GM19035 (cell line): ENCODE measurements around the gene EML5.
A peak's percentile ranks its signal among the peaks of the same experiment; 100 is the strongest.
"Not testable (repeated sequence)": the region's sequence is repeated elsewhere in the genome, so short reads cannot be mapped to it uniquely, and the experiment has no call there.

Experiments used
- ATAC-seq: cut with Tn5 transposase; IDR thresholded peaks from one replicate; pipeline ENCODE4 v1.9.1; 2021; ENCODE audit not compliant: unreplicated experiment

EML5 gene

DNA sequence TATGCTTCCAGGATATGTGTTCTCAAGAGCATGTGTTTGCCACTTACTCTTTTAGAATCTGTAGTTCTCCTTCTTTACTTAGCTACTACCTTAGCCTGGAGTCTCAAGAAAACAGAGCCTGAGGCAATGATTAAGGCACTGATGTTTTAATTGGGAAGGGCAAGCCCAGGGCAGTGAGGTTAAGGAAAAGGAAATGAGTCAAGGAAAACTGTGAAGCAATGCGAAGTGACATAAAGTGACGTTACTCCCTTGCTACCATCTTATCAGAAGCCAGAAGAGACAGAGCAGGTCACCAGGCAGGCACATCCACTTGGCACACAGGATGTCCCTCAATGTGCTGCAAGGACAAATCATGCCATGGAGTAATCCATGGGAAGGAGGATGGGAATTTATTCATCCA, 11.3 kb upstream of the EML5 start:
- no peak for ATAC-seq

GRCh38 chr14:88802596-88802995, 9.8 kb upstream of the EML5 start:
- ATAC-seq = no peak

- no peak for ATAC-seq
Measured at GRCh38 chr14:88799522-88799921, 6.8 kb upstream of the EML5 start.

GRCh38 chr14:88798156-88798555, 5.4 kb upstream of the EML5 start:
- ATAC-seq = no peak

DNA sequence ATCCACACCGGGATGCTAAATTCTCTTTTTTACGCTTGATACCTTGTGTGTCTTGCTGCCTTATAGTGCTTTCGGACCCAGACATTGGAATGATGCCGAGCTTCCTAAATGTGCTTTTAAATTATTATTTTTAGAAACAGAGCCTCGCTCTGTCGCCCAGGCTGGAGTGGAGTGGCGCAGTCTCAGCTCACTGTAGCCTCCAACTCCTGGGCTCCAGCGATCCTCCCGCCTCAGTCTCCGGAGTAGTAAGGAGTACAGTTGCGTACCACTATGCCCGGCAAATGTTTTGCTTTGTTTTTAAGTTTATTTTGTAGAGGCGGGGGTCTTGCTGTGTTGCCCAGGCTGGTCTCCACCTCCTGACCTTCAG, 489 bp upstream of the EML5 start:
- ATAC-seq = no peak

DNA sequence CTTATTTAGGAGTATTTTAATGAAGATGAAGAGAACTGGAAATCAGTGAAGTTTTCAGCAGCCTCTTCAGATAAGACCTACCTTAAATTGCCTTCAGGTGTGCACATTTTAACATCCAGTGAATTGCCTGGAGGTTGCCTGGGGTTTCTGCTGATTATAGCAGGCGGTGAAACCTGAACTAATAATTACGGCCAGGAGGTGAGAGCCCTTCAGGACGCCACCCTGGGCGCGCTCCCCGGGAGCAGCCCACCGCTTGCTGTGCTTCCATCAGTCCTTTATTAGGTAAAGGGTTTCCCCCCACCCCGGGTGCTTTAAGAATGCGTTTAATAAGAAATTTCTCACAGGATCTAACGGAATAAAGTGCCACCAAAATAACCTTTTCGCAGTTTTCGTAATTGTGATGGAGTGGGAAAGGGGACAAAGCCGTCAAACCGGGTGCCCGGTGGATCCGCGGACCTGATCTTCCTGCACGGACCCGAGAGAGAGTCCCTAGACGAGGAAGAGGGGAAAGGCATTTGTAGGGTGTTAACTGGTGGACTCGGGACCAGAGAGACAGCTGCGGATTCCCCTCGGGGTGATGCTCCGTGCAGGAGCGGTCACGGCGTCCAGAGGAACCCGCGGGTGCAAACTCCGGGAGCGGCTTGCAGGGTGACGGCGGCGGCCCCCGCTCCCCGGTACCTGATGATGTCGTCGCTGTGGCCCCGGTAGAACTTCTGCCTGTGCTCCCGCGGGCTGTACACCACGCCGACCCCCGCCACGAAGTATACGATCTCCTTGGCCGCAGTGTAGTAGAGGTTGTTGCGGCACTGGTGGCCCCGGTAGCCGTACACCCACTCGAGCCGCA, 902 bp downstream of the EML5 start:
- peak; percentile 15 for ATAC-seq

GRCh38 chr14:88791252-88791621, 1.5 kb downstream of the EML5 start:
- ATAC-seq = no peak

GRCh38 chr14:88790501-88791251, 2.1 kb downstream of the EML5 start:
- ATAC-seq = no peak

- ATAC-seq = not testable (repeated sequence)
Measured at GRCh38 chr14:88789573-88789972, 3.2 kb downstream of the EML5 start.

DNA sequence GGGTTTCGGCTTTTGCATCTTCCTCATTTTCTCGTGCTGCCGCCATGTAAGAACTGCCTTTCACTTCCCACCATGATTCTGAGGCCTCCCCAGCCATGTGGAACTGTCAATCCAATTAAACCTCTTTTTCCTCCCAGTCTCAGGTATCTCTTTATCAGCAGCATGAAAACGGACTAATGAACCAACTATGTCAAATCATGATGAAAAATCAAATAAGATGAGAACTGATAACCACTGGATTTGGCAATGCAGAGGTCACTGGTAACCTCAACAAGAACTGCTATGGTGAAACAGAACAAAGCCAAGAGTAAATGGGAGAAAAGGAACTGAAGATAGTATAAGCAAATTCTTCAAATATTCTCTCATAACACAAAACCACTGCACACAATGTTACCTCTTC, 6.0 kb downstream of the EML5 start:
- no peak for ATAC-seq

GRCh38 chr14:88785911-88786310, 6.8 kb downstream of the EML5 start:
- no peak for ATAC-seq

DNA sequence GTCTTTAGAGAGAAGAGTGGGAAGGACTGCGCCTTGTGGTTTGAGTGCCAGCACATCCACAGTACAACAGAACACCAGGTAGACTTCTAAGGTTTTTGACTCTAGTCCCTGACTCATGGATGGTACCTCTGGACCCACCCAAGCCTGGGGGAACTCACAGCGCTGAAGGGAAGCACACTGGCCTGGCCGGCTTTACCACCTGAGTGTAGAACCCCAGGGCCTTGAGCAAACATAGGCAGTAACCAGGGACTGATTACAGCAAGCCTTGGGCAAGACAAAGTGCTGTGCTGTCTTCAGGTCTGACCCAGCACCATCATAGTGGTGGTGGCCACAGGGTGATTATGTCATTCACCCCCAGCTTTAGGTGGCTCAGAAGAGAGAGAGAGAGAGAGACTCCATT, 17.2 kb downstream of the EML5 start:
- no peak for ATAC-seq

- ATAC-seq = no peak
Measured at GRCh38 chr14:88770736-88771135, 22.0 kb downstream of the EML5 start.

- ATAC-seq = no peak
Measured at GRCh38 chr14:88765130-88765529, 27.6 kb downstream of the EML5 start.

DNA sequence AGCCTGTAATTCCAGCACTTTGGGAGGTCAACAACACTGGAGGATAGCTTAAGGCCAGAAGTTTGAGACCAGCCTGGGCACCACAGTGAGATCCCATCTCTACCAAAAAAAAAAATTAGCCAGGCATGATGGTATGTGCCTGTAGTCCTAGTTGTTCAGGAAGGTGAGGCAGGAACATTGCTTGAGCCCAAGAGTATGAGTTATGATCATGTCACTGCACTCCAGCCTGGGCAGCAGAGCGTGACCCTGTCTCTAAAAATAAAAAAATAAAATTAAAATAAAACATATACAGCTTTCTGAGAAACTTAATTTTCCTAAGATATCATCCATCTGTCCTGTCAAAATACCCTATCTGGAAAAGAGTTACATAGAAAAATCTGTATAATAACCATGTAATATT, 38.9 kb downstream of the EML5 start:
- no peak for ATAC-seq

GRCh38 chr14:88750945-88751344, 41.8 kb downstream of the EML5 start:
- ATAC-seq = no peak

- no peak for ATAC-seq
Measured at GRCh38 chr14:88750413-88750812, 42.3 kb downstream of the EML5 start.

DNA sequence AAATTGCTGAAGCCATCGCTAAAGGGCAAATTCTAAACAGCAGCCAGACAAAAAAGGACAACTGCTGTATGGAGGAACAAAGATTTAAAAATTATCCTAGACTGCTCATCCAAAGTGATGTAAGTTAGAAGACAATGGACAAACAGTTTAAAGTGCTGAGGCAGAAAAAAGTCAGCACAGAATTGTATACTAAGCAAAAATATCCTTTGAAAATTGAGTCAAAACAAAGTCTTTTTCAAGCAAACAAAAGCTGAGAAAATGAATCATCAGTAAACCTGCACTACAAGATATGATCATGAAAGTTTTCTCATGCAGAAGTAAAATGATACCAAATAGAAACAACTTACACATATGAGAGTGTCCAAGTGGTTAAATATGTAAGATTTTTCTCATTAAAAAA, 43.6 kb downstream of the EML5 start:
- no peak for ATAC-seq

DNA sequence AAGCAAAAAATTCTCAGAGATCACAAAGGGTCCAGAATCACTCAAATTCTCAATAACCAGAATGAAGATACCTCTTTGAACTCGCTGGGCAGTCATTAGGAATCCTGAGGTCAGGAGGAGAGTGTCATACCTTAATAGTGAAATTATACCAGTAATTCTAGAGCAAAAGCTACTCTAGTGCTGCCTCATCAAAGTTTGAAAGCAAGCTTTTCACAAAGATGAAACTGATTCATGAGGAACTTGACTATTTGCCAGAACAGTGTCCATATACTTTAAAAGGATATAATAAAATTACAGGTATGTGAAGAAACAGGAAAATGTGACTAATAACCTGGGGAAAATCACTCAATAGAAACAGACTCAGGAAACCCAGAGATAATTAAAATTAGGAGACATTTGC, 44.5 kb downstream of the EML5 start:
- no peak for ATAC-seq

- ATAC-seq = no peak
Measured at GRCh38 chr14:88746052-88746451, 46.7 kb downstream of the EML5 start.

GRCh38 chr14:88737245-88737644, 55.5 kb downstream of the EML5 start:
- no peak for ATAC-seq

DNA sequence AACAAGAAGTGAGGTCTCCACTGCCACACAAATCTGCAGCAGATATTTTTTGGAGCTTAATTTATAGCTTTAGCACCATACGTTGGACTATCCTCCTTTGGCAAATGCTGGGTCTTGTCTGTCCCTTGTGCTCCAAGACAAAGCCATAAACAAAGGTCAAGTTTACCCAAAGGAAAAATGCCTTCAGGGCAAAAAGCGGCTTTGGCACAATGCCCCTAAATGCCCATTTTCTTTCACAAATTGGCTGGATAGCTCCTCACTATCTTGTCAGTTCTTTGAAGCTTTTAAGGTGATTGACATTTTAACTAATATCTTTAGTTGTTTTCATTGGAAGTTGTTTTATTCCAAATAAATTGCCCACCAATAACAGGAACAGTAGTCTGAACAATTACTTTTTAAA, 59.6 kb downstream of the EML5 start:
- ATAC-seq = no peak

- ATAC-seq = no peak
Measured at GRCh38 chr14:88729159-88729558, 63.6 kb downstream of the EML5 start.
